ENCODE measurements around the gene FKBP5.
"Not testable (repeated sequence)": the region's sequence is repeated elsewhere in the genome, so short reads cannot be mapped to it uniquely, and the experiment has no call there.

Gene FKBP5

GRCh38 chr6:35690006-35690405 lies 1.3 kb upstream of the FKBP5 start:
- not testable (repeated sequence) for DNase-seq (ENCODE audit: low read depth)

GRCh38 chr6:35687658-35688604 lies 784 bp downstream of the FKBP5 start:
- DNase-seq (ENCODE audit: low read depth), result no peak

- DNase-seq (ENCODE audit: low read depth), result no peak
Measured at GRCh38 chr6:35686873-35687555, 1.7 kb downstream of the FKBP5 start.

GRCh38 chr6:35686436-35686835 lies 2.3 kb downstream of the FKBP5 start:
- DNase-seq (ENCODE audit: low read depth), result no peak

DNA sequence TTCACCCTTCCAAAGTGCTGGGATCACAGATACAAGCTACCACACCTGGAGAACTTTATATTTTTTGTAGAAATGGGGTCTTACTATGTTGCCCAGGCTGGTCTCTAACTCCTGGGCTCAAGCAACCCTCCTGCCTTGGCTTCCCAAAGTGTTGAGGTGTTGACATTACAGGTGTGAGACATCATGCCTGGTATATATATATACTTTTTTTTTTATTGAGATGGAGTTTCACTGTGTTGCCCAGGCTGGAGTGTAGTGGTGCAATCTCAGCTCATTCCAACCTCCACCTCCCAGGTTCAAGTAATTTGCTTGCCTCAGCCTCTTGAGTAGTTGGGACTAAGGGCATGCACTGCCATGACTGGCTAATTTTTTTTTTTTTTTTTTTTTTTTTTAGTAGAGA lies 5.4 kb downstream of the FKBP5 start:
- no peak for DNase-seq (ENCODE audit: low read depth)

GRCh38 chr6:35681298-35681697 lies 7.4 kb downstream of the FKBP5 start:
- DNase-seq (ENCODE audit: low read depth), result no peak

- DNase-seq (ENCODE audit: low read depth), result no peak
Measured at GRCh38 chr6:35679399-35679798, 9.3 kb downstream of the FKBP5 start.

- no peak for DNase-seq (ENCODE audit: low read depth)
Measured at GRCh38 chr6:35678814-35679213, 9.9 kb downstream of the FKBP5 start.

DNA sequence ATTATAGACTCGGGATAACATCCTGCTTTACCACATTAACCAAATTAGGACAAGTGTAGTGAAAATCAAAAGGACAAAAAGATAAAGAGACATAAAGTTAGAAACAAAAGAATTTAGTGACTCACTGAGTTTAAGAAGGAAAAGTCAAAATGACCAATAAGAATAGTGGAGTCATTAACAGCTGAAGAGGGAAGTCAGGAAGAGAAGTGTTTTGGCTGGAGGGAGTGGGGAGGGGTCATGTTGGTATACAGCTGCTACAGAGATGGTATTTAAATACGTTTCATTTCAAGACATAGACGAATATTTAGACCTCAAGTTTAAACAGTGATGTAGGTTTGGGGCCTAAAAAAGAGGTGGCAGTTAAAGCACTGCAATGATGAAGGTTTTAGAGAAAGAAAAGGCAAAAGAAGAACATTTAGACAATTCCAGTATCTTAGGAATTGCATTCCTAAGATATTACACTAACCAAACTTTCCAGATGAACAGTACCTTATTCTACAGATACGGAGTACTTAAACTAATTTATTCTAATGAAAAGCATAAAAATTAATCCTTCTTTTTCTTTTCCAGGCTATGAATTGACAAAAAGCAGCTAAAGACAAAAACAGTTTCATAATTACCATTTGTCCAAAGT lies 10.6 kb downstream of the FKBP5 start:
- no peak for DNase-seq (ENCODE audit: low read depth)

- no peak for DNase-seq (ENCODE audit: low read depth)
Measured at GRCh38 chr6:35677456-35677855, 11.3 kb downstream of the FKBP5 start.

DNA sequence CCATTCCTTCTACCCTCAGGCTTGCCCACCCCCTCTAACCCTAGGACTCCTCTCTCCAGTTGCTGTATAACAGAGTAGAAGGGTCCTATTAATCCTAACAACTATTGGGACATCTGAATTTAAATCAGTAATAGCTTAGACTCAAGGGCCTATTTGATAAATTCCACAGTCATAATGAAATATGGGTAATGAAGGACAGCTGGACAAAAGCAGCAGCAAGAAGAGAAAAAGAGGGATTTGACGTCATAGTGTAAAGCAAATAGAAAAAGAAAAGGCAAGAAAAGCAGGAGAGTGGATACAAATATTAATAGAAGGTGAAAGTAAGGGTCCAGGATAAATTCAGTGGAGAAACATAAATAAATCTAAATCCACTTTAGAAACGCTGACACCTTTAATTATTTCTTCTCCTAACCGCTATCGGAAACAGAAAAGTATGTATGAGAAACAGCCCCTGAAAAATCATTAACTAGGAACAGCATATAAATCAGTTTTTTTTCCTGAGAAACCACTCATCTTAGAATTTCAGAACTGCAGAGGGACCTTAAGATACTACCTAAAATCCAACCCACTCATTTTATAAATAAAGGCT lies 12.8 kb downstream of the FKBP5 start:
- no peak for DNase-seq (ENCODE audit: low read depth)

DNA sequence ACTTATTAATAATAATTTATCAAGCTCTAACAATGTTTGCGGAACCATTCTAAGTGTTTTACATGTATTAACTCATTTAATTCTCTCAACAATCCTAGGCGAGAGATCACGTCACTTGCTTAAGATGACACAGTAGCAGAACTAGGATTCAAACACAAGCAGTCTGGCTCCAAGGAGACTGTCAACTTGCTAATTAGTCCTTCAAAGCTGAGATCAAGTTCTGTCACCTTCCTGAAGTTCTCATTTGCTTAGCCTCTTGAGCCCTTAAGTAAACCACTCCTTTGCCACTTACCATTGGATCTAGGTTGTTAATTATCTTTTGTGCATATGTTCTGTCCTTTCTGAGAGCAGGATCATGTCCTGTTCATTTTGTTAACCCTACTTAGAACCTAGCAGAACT lies 14.1 kb downstream of the FKBP5 start:
- DNase-seq (ENCODE audit: low read depth), result no peak

GRCh38 chr6:35673755-35674154 lies 15.0 kb downstream of the FKBP5 start:
- no peak for DNase-seq (ENCODE audit: low read depth)

GRCh38 chr6:35673284-35673666 lies 15.4 kb downstream of the FKBP5 start:
- not testable (repeated sequence) for DNase-seq (ENCODE audit: low read depth)

DNA sequence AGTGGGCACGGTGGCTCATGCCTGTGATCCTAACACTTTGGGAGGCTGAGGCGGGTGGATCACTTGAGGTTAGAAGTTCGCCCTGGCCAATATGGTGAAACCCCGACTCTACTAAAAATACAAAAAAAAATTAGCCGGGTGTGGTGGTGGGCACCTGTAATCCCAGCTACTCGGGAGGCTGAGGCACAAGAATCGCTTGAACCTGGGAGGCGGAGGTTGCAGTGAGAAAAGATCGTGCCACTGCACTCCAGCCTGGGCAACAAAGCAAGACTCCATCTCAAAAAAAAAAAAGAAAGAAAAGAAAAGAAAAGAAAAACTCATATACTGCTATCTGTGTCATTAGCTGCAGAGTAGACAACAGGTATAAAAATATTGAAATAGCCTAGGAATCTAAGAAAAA lies 18.3 kb downstream of the FKBP5 start:
- not testable (repeated sequence) for DNase-seq (ENCODE audit: low read depth)

DNA sequence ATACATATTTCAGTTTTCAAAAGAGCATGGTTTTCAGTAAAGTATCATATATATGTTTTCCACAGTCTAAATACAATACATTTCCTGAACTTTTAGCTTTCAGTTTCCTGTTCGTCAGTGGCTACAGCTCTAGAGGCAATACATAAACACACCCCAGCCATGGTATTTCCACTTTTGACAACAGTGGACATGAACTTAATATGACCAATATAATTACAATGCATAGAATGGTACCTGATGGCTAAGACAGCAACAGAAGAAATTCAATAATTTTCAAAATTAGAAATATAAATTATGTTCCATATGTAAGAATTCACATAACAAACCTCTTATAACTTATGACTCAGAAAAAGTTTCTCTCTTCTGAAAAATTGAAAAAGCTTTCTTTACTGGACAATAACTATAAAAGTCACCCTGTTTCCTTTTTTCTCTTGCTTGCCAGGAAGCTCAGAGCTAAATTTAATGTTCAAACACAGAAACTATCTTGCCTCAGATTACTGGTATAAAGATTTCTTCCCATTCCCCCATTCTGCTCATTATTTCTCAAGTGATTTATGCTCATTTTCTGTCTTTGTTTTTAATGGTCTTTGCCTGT lies 19.2 kb downstream of the FKBP5 start:
- DNase-seq (ENCODE audit: low read depth), result no peak

DNA sequence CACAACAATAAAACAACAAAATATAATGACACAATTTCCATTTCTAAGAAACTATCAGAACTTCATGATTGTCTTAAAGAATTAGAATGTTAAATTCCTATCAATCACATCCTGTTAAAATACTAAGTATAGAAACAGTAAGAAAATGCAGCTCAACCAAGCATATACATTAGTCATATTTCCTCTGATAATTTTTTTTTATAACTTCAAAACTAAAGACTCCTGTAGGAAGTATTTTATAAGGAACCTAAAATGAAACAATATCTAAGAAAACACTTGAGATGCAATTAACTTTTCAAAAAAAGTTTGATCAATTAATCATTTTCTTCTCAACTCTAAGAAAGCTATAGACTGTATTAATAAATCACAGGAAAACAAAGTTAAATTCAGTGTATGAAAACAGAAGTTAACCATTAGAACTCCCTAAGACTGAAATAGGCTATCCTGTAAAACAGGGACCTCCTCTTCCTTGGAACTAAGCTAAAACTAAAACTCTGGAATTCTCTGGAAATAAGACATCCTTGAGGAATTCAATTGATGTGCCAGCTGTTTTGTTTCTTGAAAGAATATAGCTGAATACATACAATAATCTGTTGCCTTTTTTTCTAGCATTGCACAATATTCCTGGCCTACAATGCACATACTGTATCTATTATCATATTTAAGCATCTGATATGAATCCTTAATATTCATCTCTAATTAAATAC lies 19.8 kb downstream of the FKBP5 start:
- DNase-seq (ENCODE audit: low read depth), result no peak

DNA sequence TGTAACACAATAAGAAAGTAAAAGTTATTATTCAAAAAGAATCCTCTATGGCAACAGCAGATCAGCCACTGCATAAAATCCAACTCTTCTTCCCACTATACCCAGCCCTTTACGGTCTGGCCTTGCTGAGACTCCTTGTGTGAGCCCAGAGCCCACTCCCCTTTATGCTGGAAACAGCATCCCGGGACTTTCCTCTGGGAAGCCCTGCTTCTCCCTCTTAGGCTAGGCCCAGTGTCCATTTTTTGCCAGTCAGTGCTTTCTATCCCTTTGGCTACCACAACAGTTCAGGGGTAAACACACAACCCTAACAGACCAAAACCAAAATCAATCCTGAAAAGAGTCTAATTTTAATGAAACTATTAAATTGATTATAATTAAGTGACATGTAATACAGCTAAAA lies 20.6 kb downstream of the FKBP5 start:
- no peak for DNase-seq (ENCODE audit: low read depth)

DNA sequence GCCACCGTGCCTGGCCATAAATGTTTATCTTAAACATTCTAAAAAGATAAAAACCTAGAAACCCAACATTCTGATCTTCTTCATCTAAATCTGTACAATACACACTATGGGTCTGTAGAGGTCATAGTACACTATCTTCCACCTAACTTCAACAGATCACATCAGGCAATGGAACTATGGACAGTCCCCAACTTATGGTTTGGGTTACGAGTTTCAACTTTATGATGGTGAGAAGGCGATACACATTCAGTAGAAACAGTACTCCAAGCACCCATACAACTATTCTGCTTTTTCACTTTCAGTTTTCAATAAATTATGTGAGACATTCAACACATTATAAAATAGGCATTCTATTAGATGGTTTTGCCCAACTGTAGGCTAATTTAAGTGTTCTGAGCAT lies 23.1 kb downstream of the FKBP5 start:
- no peak for DNase-seq (ENCODE audit: low read depth)

GRCh38 chr6:35664945-35665344 lies 23.8 kb downstream of the FKBP5 start:
- peak; percentile 48 for DNase-seq (ENCODE audit: low read depth)

GRCh38 chr6:35663447-35664235 lies 25.1 kb downstream of the FKBP5 start:
- peak; percentile 54 for DNase-seq (ENCODE audit: low read depth)
